Erythroblast (primary cell): Measurements from ENCODE around the gene DNAH17.

ENCODE experiments used
- GATA1 ChIP-seq: IDR thresholded peaks from 2 replicates; pipeline ENCODE4 v1.6.1; 2011; ENCODE audit warnings: low read depth, mild to moderate bottlenecking, control low read depth, low read length, moderate library complexity
- POLR2A ChIP-seq: IDR thresholded peaks from 2 replicates; pipeline ENCODE4 v1.6.1; 2011; ENCODE audit warnings: mild to moderate bottlenecking, low read length

- no peak for TF ChIP-seq POLR2A
- no peak for TF ChIP-seq GATA1
These were observed 18.9 kb downstream of the DNAH17 start for GRCh38 chr17:78558181-78558850.
